ENCODE results near the gene MRI1.
"Not testable (repeated sequence)": the region's sequence is repeated elsewhere in the genome, so short reads cannot be mapped to it uniquely, and the experiment has no call there.

Gene MRI1

GRCh38 chr19:13762635-13763235, 1.6 kb upstream of the MRI1 start:
- no peak for DNase-seq

- DNase-seq: no peak
Observed at GRCh38 chr19:13763265-13763664, 1.1 kb upstream of the MRI1 start.

GRCh38 chr19:13764821-13765394, 586 bp downstream of the MRI1 start:
- no peak for DNase-seq

GRCh38 chr19:13765395-13766094, 1.2 kb downstream of the MRI1 start:
- no peak for DNase-seq

- no peak for DNase-seq
Observed at GRCh38 chr19:13766095-13766481, 1.8 kb downstream of the MRI1 start.

GRCh38 chr19:13768510-13768909, 4.2 kb downstream of the MRI1 start:
- DNase-seq: no peak

GRCh38 chr19:13770013-13770635, 5.8 kb downstream of the MRI1 start:
- no peak for DNase-seq

- DNase-seq: peak; percentile 91
Observed at GRCh38 chr19:13774217-13775191, 10.2 kb downstream of the MRI1 start, which contains the start of gene C19orf53. C19orf53 (plus strand) TSS chr19:13774456; CDS start chr19:13774478, 22 bp downstream.

- DNase-seq: no peak
Observed at GRCh38 chr19:13778398-13778797, 14.1 kb downstream of the MRI1 start.

GRCh38 chr19:13778847-13779246, 14.5 kb downstream of the MRI1 start:
- no peak for DNase-seq

GRCh38 chr19:13779794-13780193, 15.5 kb downstream of the MRI1 start:
- DNase-seq: not testable (repeated sequence)

- DNase-seq: peak; percentile 93
Observed at GRCh38 chr19:13781547-13781946, 17.2 kb downstream of the MRI1 start.

GRCh38 chr19:13782537-13782936, 18.2 kb downstream of the MRI1 start:
- DNase-seq: peak; percentile 35

GRCh38 chr19:13783565-13784500, 19.5 kb downstream of the MRI1 start:
- DNase-seq: no peak

GRCh38 chr19:13784731-13785452, 20.6 kb downstream of the MRI1 start:
- DNase-seq: peak; percentile 74

GRCh38 chr19:13788991-13789390, 24.7 kb downstream of the MRI1 start:
- peak; percentile 80 for DNase-seq

- DNase-seq: peak; percentile 39
Observed at GRCh38 chr19:13790354-13790753, 26.0 kb downstream of the MRI1 start.

- DNase-seq: not testable (repeated sequence)
Observed at GRCh38 chr19:13793317-13793716, 29.0 kb downstream of the MRI1 start.

GRCh38 chr19:13794398-13794756, 30.1 kb downstream of the MRI1 start:
- peak; percentile 98 for DNase-seq

GRCh38 chr19:13794757-13795589, 30.7 kb downstream of the MRI1 start, which contains the start of gene ZSWIM4:
ZSWIM4 (plus strand) TSS chr19:13795443; CDS start chr19:13795649, 206 bp downstream.
- peak; percentile 100 for DNase-seq
